ENCODE results near the gene DDX5. TPM values are rescaled to one million over a fixed set of nuclear protein-coding genes. Genes with fewer than 3 reads are reported as not detected.
"Not testable (repeated sequence)": the region's sequence is repeated elsewhere in the genome, so short reads cannot be mapped to it uniquely, and the experiment has no call there.

DDX5 gene
- total RNA-seq, 2 donors from 2014 or later = 445 to 466 TPM

DNA sequence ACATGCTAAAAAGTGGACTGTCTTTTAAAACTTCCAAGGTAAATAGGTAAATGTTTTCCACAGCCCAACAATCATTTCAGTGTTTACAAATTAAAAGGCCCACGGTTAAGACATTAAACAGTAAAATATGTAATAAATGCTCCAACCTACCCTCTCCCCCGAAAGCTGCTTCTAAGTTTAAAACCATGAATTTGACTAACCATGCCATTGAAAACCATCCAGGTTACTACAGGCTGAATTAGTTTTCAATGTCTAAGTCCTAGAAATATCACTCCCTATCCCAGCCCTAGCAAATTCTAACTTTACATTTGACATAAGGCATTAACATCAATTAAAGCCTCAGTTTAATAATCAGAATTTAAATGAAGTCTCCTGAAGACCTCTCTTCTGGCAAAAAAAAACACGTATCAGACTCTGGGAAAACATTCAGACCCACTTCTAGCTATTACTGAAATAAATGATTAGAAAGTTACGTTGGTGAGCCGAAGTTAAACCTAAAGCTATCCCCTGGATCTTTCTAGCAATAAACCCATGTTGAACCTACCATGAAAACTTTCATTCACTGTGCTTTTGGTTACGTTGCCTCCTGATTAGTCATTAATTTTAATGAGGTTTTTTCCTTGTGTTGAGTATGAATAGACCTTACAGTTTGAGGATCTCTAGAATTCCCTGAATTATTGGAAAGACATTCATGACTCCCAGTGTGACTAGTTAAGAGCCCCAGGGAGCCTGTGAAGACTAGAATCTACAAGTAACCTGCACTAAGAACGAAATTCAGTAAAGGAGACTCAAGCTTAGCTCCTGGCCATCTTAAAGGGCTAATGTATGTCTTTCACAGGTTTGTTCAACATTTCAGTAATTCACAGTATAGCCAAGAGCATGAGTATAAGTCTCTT lies 7.5 kb downstream of the DDX5 start:
- ATAC-seq (no peak), DNase-seq (no peak)
- intact Hi-C loops (cut with DNase I, micrococcal nuclease) = loop anchor here in 1 of 2 donors (10.0 kb wide), 1 partner anchor 74 kb away; no protein-coding TSS in a partner anchor

DNA sequence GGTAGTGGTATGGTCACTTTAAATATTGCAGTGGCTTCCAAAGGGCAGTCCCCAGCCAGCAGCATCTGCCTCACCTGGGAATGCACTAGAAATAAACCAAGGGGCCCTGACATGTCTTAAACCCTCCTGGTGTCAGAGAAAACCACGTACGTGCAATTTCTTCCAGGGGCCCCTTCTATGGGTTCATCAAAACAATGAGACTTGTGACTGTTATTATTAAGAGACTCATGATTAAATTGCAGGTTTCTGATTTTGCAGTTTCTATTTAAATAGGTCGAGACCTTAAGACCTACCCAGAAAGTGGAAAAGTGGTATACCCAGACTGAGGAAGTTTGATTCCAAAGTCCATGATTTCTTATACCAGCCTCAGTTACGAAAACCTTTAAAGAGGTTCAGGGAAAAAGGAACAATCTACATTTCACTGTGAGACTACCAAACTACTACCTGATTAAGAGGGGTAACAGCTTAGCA lies 8.5 kb downstream of the DDX5 start:
- intact Hi-C loops (cut with DNase I, micrococcal nuclease) = loop anchor here in 1 of 2 donors (10.0 kb wide), 1 partner anchor 73 kb away; no protein-coding TSS in a partner anchor
- DNase-seq (no peak), ATAC-seq (peak; percentile 13)

DNA sequence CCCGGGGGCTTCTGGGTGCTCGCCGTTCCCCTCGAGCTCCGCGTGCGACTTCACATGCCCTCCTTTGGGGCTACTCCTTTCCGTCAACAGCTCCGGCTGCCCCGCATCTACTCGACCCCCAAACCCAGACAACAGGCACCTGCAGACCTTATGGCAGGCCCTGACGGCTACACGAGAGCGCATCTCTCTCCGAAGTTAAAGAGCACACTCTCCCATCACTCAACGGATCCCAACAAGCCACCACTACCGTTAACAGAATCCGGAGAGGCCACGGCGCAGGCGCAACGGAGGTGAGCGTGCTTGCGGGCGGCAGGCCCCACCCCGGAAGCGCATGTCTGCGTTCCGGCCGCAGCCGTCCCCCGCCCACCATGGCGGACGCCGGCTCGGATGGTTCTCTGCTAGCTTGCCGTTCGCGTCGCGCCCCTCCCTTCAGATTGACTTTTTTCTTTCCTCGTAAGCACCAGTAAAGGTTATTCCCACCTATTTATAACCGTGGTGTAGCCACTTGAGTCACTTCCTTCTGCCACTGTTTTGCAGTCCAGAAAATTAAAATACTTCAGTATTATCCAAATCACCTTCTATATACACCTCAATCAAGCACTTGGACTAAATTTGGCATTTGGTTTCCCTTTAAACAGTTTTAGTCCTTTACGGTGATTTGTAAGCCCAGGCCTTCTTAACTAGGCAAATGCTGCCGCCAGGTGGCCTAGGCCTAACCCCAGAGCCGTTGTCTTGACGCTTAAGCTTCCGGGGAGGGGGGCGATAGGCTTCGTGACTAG lies 9.1 kb downstream of the DDX5 start, which contains the start of gene POLG2:
TSS of gene POLG2 (minus strand) at position 269 of the 779 bp plus-strand sequence. CDS start at position 183, 86 bp downstream.
- intact Hi-C loops (cut with DNase I, micrococcal nuclease) = loop anchor here in 1 of 2 donors (10.0 kb wide), 1 partner anchor 72 kb away; no protein-coding TSS in a partner anchor
- DNase-seq = peak; percentile 93 to 97
- ATAC-seq = peak; percentile 93

DNA sequence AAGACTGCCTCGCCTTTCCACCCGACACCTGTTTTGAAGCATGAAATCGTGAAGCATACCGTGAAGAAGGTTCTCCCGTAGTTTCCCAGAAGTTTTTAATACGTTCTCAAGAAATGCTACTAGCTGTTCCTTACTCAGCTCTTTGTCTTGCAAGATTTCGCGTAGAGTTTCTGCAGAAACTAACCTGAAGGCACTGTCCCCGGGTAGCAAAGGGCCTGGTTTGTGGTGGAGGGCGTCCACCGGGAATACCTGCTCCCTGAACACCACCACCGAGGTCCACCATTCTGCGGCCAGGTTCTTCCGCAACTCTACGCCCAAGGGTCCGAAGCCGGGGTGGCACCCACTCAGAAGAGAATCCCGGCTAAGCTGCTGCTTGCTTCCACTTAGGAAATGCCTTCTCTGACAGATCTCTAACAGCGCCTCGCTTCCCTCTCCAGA lies 9.7 kb downstream of the DDX5 start:
- ATAC-seq (peak; percentile 15), DNase-seq (no peak)
- intact Hi-C loops (cut with DNase I, micrococcal nuclease) = loop anchor here in 1 of 2 donors (10.0 kb wide), 1 partner anchor 72 kb away; no protein-coding TSS in a partner anchor

GRCh38 chr17:64495300-64495699 lies 10.8 kb downstream of the DDX5 start:
- not testable (repeated sequence) for ATAC-seq, DNase-seq
- intact Hi-C loops (cut with DNase I, micrococcal nuclease) = loop anchor here in 1 of 2 donors (10.0 kb wide), 1 partner anchor 70 kb away; no protein-coding TSS in a partner anchor

DNA sequence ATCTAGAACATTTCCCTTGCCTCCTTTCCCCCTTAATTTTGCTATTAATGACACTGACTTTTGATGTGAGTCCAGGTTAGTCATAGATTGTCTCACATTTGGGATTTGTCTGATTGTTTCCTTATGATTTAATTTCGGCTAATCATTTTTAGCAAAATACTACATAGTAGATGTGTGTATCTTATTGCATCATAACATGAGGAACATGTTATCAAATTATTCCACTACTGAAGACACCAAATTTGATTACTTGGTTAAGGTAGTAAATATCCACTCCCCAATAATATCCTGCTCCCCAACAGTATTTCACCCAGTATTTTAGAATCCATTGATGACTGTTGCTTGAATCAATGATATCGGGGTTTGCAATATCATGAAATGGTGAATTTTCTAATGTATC lies 12.0 kb downstream of the DDX5 start:
- DNase-seq (no peak), ATAC-seq (no peak)
- intact Hi-C loops (cut with DNase I, micrococcal nuclease) = loop anchor here in 1 of 2 donors (10.0 kb wide), 1 partner anchor 69 kb away; no protein-coding TSS in a partner anchor

DNA sequence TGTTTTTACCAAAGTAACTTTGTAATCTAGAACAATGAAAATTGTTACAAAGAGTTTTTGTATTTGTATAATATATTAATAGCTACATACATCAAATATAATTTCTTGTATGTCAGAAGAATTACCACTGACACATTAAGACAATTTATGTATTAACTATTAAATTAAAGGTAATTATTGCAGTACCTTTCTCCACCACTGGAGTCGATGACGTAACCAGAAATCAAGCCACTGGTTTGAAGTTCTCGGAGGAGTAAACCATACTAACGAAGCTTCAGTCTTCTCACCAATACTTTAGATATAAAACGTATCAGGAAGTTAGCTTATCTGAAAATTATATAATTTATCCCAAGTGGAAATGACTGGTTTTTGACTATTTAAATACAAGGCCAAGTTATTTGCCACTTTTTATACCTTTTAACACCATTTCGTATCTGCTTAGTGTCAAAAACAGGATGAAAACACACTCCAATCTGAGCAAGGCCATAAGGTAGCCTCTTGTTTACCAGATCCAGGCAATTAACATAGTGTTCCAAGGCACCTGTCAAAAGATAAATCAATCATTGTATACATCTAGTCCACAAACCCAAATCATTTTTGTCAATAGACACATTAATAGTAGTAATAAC lies 13.5 kb downstream of the DDX5 start:
- intact Hi-C loops (cut with DNase I, micrococcal nuclease) = loop anchor here in 1 of 2 donors (10.0 kb wide), 1 partner anchor 68 kb away; no protein-coding TSS in a partner anchor
- ATAC-seq (no peak), DNase-seq (no peak)

- intact Hi-C loops (cut with DNase I, micrococcal nuclease) = loop anchor here in 1 of 2 donors (10.0 kb wide), 1 partner anchor 67 kb away; no protein-coding TSS in a partner anchor
- ATAC-seq = no peak
- no peak for DNase-seq
These were observed 14.1 kb downstream of the DDX5 start for GRCh38 chr17:64491994-64492393.

DNA sequence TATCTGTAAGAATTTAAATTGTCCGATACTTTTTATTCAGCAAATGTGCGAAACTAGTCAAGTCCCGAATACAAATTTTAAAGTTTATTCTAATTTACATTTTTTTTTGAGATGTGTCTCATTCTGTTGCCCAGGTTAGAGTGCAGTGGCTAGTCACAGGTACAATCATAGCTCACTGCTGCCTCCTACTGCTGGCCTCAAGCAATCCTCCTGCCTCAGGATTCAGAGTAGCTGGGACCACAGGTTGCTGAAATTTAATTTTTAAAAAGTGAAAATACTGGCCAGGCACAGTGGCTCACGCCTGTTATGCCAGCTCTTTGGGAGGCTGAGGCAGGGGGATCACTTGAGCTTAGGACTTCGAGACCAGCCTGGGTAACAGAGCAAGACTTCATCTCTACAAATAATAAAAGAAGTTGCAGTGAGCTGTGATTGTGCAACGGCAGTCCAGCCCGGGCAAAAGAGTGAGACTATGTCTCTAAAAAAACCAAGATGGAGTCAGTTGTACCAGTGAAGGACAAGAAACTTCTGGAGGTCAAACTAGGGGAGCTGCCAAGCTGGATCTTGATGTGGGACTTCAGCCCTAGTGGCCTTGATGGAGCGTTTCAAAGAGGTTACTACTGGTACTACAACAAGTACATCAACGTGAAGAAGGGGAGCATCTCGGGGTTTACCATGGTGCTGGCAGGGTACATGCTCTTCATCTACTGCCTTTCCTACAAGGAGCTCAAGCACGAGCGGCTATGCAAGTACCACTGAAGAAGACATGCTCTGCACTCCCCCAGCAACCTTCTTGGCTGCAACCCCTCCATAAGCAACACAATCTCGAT lies 14.8 kb downstream of the DDX5 start:
- intact Hi-C loops (cut with DNase I, micrococcal nuclease) = loop anchor here in 1 of 2 donors (10.0 kb wide), 1 partner anchor 66 kb away; no protein-coding TSS in a partner anchor
- peak; percentile 73 for ATAC-seq
- DNase-seq = peak in 1 of 2 donors; percentile 60

GRCh38 chr17:64488301-64488700 lies 17.8 kb downstream of the DDX5 start:
- no peak for ATAC-seq
- DNase-seq = no peak
- intact Hi-C loops (cut with DNase I, micrococcal nuclease) = loop anchor here in 1 of 2 donors (10.0 kb wide), 1 partner anchor 64 kb away; no protein-coding TSS in a partner anchor

- intact Hi-C loops (cut with DNase I, micrococcal nuclease) = loop anchor here in 1 of 2 donors (10.0 kb wide), 1 partner anchor 60 kb away; no protein-coding TSS in a partner anchor
- no peak for ATAC-seq
- no peak for DNase-seq
These were observed 21.7 kb downstream of the DDX5 start for GRCh38 chr17:64484380-64484779.

- intact Hi-C loops (cut with DNase I, micrococcal nuclease) = loop anchor here in 1 of 2 donors (10.0 kb wide), 1 partner anchor 56 kb away; no protein-coding TSS in a partner anchor
- no peak for ATAC-seq
- no peak for DNase-seq
These were observed 25.1 kb downstream of the DDX5 start for GRCh38 chr17:64480951-64481350.

DNA sequence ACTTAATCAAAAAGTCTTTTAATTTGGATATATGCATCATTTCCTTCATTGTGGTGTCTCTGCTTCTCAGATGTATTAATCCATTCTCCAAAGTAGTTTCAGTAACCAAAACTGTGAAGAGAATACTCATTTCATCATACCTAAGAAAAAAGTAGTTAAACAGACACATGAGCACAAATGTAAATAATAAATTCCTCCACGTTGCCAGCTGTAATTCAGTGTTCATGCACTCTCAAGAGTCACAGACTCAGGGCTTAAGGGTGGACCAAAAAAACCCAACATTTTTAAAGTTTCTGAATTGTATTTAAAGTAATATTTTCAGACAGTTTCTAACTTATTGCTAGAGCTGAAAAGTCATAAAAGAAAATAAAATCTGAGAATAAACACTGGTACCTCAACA lies 28.2 kb downstream of the DDX5 start:
- DNase-seq = no peak
- ATAC-seq = no peak
- intact Hi-C loops (cut with DNase I, micrococcal nuclease) = no loop called here

DNA sequence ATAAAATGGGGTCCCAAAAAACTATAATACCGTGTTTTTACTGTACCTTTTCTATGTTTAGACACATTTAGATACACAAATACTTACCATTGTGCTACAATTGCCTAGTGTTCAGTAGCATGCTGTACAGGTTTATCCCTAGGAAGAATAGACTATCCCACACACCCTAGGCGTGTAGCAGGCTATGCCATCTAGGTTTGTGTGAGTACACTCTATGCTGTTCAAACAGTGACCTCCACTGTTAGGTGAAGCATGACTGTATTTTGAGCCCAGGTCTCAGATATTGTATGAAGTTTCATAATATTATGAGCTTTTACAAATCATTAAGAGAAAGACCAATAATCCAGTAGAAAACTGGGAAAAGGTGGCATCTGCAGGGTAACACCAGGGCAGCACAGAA lies 33.5 kb downstream of the DDX5 start:
- intact Hi-C loops (cut with DNase I, micrococcal nuclease) = no loop called here
- ATAC-seq (no peak), DNase-seq (no peak)

- DNase-seq = no peak
- intact Hi-C loops (cut with DNase I, micrococcal nuclease) = no loop called here
- ATAC-seq = no peak
These were observed 34.6 kb downstream of the DDX5 start for GRCh38 chr17:64471440-64471839.

DNA sequence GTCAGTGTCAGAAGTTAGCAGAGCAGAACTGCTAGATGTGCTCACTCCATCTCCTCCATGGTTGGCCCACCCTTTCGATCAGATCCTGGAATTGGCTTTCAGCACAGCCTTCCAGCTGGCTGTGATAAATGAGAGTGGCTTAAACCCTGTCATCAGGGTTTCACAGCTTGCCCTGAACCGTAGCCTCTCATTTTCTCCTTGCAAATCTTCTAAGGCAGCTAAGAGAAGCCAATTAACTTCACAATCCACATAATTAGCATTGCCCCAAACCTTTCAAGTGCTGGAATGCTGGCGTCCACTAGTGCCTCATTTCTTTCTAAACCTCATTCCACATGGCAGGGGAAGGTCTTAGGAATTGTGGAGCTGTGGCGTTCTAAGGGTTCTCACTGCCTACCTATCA lies 35.5 kb downstream of the DDX5 start:
- DNase-seq (no peak), ATAC-seq (no peak)
- intact Hi-C loops (cut with DNase I, micrococcal nuclease) = no loop called here

- DNase-seq; intact Hi-C loops (cut with DNase I, micrococcal nuclease): not testable (repeated sequence)
These were observed 39.3 kb downstream of the DDX5 start for GRCh38 chr17:64466834-64467233.

More at GRCh38 chr17:64466834-64467233, 39.3 kb downstream of the DDX5 start:
- ATAC-seq = not testable (repeated sequence)
